Muscle of back (tissue), 11 donors: ENCODE data around the gene NTN3. TPM values are rescaled to one million over a fixed set of nuclear protein-coding genes. Genes with fewer than 3 reads are reported as not detected.
A peak's percentile ranks its signal among the peaks of the same experiment; 100 is the strongest.
"Not testable (repeated sequence)": the region's sequence is repeated elsewhere in the genome, so short reads cannot be mapped to it uniquely, and the experiment has no call there.

ENCODE experiments used
- DNase-seq, 3 donors: peaks; one replicate each; pipeline versions ENCODE4 v3.0.0 to v3.0.0-alpha.2; 2013
- polyA plus RNA-seq, 10 donors: library from polyadenylated mRNA; unstranded; fragments of 120-200 nt; gene quantifications; one replicate each; pipeline ENCODE4 v1.2.1, GENCODE V29; 2013; ENCODE audit not compliant: insufficient read length in 10 of 10

NTN3 gene
- polyA plus RNA-seq, 10 donors = 1.7 to 2.9 (median 2.3) TPM

DNA sequence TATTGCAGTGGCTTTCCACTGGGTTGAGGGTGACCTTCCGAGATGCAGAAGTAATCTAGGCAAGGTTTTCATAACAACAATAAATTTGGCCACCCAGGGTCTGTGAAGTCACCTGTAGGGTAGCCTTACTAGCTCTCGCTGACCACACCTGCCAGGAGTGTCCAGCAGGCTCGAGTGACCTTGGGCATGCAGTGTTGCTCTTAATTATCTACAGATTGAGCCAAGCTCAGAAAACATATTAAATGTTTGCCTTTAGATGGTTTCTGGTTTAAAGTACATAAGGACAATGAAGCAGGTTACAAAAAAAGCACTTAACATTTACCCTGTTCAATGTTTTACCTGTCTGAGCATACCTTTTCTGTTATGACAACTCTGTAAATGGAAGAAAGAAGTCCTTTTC, 5.6 kb downstream of the NTN3 start:
- DNase-seq = no peak

DNA sequence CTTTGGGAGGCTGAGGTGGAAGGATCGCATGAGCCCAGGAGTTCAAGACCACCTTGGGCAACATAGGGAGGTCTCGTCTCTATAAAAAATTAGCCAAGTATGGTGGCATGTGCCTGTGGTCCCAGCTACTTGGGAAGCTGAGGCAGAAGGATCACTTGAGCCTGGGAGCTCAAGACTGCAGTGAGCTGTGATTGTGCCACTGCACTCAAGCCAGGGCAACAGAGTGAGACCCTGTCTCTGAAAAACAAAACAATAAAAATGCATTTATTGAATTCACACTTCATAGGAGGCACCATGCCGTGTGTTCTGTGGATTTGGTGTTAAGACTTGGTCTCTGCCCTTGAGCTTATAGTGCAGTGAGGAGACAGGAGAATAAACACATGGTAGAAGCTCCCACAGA, 6.2 kb downstream of the NTN3 start:
- no peak for DNase-seq

DNA sequence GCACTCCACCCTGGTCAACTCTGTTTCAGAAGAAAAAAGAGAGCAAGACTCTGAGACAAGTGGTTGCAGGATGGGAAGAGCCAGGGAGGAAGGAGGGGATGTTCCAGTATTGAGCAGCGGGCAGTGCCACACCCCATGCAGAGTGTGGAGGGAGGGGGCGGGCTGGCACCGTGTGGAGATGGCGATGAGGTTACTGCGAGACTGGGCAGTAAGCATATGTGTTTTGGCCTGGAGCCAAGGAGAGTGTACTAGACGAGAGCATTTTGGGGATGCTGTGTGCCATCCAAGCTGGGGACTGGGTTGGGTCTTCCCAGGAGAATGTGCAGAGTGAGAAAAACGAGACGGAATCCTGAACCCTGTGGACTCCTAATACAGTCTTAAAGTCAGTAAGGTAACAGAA, 7.2 kb downstream of the NTN3 start:
- peak in 1 of 3 donors; percentile 21 for DNase-seq

DNA sequence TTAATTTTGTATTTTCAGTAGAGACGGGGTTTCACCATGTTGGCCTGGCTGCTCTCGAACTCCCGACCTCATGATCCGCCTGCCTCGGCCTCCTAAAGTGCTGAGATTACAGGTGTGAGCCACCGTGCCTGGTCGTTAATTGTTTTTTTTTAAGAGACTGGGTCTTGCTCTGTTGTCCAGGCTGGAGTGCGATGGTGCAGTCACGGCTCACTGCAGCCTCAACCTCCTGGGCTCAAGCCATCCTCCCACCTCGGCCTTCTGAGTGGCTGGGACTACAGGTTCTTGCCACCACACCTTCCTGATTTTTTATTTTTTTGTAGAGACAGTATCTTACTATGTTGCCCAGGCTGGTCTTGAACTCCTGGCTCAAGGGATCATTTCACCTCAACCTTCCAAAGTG, 8.9 kb downstream of the NTN3 start:
- not testable (repeated sequence) for DNase-seq

DNA sequence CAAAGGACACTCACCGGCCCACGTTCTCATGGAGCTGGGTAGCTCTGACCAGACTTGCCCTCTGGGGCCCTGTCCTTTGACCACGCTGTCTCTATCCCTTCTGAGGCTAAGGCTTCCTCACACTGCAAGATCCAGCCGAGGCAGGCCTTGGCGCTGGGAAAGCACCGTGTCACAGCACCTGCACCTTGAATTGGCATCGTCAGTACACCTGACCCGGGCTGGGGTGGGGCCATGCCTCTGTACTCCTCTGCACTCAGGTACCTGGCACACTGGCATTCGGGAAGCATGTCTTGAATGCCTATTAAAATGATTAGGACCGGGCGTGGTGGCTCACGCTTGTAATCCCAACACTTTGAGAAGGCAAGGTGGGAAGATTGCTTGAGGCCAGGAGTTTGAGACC, 9.9 kb downstream of the NTN3 start:
- DNase-seq = no peak

DNA sequence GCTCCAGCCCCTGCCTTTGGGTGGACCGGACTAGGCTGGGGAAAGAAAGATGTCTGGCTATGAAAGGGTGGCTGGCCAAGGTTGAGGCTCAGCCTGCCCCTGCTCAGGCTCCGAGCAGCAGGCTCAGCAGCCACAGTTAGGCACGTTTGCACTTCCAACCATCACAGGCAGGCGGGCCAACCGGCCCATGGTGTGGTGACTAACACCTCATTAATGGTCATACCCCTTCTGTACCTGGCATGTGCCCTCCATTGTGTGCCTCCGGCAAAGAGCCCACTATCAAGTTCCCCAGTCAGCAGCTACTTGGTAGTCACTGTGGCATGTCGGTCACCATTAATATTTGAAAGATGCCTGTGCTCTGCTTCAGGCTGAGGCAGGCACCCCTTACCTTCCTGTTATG, 10.6 kb downstream of the NTN3 start:
- no peak for DNase-seq

DNA sequence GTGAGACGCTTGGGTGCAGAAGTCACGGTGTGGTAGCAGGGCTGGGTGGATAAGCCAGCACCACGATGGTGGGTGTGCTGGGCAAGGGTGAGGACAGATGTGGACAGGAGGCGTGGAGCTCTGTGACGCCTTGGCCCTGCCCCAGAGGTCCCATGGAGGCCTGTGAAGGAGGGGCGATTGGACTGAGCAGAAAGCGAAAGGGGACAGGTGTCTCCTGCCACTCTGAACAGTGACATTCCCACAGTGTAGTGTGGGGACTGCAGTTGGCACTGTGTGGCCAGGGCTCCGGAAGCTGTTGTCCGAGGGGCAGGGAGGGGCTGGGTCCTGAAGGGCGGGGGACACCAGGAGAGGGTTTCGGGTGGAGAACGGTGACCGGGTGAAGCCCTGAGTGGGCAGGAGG, 11.2 kb downstream of the NTN3 start:
- peak in 1 of 3 donors; percentile 36 for DNase-seq

DNA sequence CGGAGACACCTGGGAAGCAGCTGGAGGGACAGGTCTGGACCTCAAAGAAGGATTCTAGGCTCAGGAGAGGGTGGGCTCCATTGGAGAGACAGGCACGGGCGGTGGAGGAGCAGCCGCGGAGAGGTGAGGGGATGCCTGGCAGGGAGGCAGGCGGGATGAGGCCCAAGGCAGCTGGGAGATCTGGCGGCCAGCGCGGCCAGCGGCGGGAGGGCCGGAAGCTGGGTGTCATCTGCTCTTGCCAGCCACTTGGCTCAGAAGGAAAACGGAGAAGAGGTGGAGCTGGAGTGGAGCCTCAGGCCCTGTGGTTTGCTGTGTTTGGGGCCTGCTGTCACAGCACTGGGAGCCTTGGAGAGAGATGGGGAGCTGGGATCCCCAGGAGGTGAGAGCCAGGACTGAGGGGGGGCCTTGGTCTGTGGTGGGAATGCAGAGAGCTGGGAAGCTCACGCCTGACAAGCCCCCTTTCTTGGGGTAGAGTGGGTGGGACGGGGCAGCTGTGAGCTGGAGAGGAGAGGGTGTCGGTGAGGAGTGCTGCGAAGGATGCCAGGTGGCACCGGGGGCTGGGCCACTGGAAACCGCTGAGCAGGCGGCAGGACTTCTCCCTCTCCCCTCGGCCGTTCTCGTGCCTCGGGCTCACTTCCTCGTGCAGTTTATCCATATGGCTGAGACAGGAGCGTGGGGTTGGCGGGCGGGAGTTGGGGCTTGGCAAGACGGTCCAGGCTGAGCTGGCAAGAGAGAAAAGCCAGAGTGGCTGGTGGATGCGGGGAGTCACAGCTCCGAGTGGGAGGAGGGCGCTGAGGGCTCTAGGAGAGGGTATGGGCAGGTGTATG, 11.8 kb downstream of the NTN3 start:
- DNase-seq = peak in 1 of 3 donors; percentile 88

DNA sequence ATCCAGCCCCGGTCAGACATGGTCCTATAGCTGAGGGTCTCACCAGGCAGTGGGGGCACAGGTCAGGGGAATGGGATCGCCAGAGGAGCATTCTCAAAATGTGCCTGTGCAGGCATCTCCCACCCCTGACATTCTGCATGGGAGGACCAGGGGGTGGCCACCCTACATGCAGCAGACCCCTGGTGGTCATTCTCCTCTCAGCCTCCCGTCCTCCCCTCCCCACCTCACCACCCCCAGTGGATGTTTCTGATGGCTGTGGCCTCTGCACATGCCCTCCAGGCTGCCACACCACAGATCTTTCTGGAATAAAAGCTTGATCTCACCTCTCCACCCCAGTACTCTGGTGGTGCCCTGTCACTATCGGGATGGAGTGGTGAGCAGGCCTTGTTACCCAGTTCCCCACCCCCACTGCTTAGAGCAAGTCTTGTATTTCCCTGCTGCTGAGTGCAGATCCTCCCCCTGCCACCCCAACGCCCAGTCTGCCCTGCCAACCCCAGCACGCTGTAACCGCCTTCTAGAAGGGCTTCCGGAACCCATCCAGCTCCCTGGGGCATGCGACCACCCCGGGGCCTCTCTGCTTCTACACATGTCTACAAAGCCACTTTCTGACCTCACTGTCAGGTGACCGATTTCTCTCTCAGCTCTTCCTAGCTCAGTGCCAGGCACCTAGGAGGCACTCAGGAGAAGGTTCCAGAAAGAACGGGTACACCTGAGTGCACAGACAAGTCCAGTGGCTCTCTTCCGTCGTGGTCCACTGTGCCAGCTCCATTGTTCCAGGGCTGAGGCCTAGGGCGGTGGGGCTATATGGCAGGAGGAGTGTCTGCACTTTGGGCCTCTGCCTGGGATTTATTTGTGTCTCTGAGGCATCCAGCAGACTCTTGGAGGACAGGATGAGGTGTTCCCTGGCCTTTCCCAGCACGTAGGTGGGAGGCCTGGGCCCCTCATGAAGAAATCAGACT, 13.1 kb downstream of the NTN3 start:
- no peak for DNase-seq

DNA sequence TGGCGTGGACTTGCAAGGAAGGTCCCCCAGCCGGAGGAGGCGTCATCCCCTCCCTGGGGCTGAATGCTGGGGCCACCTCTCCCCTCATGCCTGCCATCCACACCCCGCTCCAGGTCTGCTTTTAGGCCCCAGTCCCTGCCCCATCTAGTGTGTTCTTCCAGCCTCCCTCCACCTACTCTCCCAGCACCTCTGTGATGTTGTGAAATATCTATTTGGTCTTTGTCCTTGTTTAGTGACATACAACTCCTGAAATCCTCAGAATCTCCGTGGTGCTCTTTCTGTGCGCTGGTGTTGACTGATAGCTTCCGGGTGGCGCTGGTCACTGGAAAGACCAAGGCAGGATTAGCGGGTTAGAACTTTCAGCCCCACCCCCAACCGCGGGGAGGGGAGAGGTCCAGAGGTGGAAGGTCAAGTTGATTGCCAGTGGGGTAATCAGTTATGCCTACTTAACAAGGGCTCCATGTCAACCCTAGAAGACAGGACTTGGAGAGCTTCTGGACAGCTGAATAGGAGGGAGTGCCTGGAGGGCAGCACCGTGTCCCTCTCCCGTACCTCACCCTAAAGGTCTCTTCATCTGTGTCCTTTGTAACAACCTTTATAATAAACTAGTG, 13.9 kb downstream of the NTN3 start:
- no peak for DNase-seq

DNA sequence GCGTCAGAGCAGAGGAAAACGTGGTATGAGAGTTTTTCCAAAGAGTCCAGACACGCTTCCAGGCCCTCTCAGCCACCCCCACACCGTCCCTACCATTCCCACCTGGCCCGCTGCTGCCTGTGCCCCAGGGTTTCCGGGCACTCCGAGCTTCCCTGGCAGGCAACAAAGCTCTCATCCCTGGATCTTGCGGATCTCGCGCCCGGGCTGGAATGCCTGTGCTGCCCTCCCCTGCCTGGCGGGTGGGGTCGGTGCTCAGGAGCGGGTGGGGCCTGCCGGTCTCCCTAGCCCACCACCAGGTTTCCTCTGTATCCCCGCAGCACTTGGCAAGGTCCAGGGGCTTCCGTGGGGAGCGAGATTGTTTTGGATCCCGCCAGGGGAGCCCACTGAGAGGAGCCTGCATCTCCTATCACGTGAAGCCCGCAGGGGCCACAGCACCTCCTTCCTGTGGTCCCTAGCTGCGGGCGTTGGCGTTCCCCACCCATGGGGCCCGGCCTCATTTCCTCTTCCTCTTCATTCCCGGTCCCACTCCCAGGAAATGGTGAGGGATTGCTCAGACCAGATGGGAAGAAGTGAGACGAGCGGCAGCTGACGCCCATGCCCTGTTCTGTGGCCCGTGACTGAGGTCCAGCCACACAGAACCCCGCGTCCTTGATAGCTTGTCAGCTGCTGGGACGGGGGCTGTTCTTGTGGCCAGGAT, 14.9 kb downstream of the NTN3 start:
- peak in 1 of 3 donors; percentile 17 for DNase-seq

DNA sequence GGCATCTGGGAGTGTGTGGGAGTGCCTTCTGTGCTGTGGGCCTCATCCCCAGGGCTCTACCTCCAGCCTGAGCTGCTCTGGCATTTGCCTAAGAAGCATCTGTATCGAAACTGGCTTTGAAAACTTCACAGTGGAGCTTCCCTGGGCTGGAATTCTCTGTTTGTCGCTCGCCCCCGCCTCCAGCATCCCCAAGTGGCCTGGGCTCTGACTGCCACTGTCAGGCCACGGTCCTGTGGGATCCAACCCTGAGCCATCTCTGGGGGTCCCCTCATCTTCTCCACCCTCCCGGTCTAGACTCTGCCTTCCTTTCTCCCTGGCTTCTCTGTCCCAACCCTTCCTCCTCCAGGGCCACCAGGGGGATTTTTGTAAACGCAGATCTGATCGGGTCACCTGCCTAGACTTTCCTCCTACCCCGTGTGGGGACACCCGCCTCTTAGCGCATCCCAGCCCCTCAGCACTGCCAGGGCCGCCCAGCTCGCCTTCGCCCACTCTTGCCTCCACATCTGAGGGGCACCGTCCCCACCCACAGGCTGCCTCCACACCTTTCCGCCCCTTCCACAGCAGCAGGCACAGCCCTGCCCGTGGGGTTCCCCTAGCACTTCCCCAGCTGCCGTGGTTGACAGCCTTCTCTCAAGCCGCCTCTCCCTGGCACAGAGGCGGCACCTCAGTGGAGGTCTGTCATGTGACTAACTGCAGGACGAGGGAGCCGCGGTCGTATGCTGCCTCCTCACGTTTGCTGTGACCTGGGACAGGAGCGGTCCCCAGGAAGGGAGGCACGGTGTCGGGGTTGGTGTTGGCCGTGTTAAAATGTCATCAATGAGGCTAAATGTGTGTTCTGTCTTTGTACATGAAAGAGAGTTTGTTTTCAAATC, 15.8 kb downstream of the NTN3 start:
- peak in 1 of 3 donors; percentile 48 for DNase-seq

DNA sequence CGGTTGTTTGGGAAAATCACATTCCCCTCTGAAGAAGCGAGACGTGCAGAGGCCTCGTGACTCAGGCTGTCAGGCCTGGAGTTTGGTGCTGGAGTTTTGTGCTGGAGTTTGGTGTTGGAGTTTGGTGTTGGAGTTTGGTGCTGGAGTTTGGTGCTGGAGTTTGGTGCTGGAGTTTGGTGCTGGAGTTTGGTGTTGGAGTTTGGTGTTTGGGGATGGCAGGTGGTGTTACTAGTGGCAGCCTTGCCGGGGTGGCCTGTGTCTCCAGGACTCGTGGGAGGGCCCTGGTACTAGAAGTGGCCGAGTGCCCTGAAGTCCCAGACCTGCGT, 16.4 kb downstream of the NTN3 start:
- no peak for DNase-seq

DNA sequence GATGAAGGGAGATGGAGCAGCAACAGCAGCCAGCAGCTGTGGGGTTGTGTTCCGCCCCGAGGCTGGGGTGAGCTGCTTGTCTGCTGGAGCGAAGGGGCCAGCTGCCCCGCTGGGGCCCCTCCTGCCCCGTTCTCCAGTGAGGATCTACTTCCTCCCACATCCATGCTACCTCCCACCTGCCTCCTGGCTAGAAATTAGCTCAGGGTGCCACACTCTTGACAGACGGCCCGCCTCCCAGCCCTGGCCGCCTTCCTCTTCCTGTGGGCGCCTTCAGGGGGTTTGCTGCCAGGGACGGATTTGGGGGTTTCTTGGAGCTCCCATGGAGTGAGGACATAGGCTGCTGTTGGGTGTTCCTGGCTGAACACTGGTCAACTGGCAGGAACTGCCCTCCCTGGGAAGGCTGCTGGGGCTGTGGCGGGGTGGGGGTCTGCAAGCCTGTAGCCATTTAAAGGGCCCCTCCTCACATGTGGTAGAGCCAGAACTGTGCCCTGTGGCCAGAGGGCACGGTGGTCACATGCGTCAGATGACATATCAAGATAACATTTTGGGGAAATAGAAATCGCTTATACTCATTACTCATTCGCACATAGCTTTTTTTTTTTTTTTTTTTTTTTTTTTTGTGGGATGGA, 16.9 kb downstream of the NTN3 start:
- DNase-seq = peak in 1 of 3 donors; percentile 30

DNA sequence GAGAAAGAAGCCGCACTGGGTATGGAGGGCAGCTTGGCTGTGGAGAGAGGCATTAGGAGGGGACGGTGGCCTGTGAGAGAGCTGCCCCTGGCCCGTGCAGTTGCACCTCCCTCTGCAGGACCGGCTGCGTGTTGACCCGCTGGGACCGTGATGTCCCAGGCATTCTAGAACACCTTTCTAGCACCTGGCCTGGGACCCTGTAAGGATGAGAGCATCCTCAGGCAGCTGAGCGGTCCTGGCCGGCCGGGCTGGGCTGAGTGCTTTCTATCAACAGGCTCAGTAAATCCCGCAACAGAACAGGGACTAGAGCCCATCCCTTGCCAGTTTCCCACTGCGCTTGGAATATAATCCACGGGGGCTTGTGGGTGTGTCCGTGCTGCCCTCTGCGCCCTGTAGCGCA, 18.5 kb downstream of the NTN3 start:
- no peak for DNase-seq

DNA sequence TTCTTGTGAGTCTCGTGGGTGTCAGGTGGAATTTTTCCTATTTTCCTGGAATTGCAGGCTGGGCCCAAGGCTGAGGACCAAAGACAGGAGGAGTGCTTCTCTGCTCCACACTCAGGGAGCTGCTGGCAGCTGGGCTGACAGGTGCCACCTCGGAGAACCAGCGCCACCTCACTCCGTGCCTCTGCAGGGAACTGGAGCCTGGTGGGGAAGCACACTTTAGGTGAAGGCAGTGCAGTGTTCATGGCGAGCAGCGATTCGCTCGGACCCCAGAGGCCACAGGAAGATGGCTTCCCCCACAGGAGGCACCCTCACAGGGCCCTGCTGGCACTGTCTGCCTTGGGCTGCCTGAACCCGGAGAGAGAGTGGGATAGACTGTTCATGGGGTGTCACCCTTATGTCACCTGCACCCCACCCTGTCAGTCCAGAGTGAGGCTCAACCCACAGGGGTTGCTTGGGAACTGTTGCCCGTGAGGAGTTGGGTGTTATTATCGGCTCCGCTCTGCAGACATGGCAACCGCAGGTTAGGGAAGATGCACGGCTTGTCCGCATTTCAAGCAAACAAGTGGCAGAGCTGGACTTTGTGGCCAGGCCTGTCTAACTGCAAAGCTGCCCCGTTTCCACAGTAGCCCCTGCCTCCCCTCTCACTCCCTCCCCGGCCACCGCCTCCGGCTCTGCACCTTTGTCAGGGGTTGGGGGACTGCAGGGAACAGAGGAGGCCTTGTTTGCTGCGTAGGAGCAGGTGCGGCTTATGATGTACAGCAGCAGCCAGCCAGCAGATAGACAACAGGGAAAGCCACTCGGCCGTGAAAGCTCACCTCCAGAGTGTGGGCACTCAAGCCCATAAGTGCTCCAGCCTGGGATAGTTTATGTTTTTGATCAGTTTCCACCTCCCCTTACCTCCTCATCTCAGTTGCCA, 19.4 kb downstream of the NTN3 start:
- DNase-seq = no peak

DNA sequence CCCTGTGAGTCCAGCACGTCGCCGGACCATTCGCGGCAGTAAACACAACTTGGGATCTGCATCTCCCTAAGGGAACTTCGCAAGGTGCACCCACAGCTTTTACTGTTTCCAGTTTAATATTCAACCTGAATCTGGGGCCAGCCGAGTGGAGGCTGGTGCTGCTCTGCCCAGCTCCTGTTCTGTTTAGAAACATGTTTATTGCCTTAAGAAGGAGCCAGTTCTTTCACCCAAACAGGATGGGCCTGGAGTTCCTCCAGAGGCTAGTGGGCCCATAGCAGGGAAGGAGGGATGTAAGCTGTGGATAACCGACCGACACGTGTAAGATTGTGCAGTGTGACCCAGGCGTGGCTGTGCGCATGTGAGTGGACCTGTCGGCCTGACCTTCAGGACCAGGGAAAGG, 21.2 kb downstream of the NTN3 start:
- DNase-seq = no peak

DNA sequence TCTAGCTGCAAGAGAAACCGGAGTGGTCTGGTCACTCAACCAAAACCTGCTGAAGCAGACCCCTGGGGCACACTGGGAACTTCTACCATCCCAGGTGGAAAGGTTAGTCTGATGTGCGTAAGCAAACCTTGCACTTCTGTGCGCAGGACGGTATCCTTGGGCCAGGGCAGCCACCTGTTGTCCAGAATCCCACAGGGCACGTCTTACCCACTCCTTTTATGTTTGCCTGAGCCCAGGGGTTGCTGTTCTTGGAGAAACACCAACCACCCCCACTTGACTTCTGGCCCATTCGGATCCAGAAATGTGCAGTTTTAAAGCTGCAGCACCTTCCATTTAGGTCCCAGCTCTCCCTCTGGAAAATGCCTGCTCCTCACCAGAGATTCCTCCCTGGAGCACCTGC, 22.5 kb downstream of the NTN3 start:
- no peak for DNase-seq

DNA sequence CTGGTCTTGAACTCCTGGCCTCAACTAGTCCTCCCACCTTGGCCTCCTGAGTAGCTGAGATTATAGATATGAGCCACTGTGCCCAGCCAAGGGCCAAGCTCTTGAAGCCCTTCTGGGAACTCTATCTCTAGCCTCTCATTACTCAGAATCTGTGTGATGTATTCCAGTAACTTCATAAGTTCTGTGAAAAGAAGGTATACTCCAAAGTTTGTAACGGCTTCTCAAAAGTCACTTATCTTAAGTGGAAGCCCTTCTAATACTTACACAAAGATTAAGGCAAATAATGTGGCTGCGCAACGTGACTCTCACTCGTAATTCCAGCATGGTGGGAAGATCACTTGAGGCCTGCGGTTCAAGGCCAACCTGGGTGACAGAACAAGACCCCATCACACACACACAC, 23.5 kb downstream of the NTN3 start:
- DNase-seq = no peak
